HT-29 (cell line): ENCODE data around the gene ZIC3. TPM values are rescaled to one million over a fixed set of nuclear protein-coding genes. Genes with fewer than 3 reads are reported as not detected.

Experiments
- DNase-seq: peaks from one replicate; pipeline ENCODE4 v3.0.0-alpha.2; 2015; ENCODE audit warnings: low spot score
- small RNA-seq: library from RNA; depleted of rRNA; stranded (forward); fragments of <200 nt; gene quantifications from one replicate; pipeline ENCODE3, GENCODE V24; 2014
- total RNA-seq: library from RNA; depleted of rRNA; stranded (reverse); fragments of >200 nt; shearing (Covaris generic); gene quantifications from 2 replicates; pipeline ENCODE4 v1.2.3, GENCODE V29; 2014

Gene ZIC3
- total RNA-seq, 1 experiment from 2014 or later, result not detected

DNA sequence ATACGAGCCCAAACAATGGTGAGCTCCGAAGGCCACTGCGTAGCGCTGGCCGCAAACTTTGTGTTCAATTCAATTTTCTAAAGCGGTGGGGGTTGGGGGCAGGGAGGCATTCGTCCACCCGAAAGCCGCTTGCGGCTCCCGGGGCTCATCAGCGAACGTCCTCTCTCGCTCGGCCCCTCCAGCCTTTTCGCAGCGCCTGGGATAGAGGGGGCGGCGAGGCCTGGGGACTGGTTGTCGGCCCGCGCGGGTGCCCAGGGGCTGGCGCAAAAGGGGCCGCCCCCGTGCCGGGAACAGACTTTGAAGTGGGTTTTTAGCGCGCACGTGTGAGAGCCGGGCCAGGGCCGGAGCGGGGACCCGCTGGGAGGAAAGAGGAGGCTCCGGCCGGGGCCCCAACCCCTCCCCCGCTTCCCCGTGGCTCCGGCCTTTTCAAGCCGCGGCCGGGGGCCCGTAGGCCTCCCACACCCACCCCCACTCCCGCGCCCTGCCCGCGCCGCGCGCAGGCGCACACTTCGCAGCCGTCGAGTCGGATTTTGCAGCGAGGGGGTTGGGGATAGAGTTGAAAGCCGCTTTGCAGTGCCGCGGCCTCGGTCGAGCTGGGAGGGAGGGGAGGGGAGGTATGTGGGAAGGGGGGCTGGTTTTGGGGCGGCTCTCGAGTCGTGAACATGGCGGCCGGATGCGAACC is 8.3 kb downstream of the ZIC3 start:
- no peak for DNase-seq

GRCh38 chrX:137574784-137575293 is 8.9 kb downstream of the ZIC3 start:
- DNase-seq, result no peak

- DNase-seq, result no peak
Observed at GRCh38 chrX:137575596-137576255, 9.8 kb downstream of the ZIC3 start.

- no peak for DNase-seq
Observed at GRCh38 chrX:137587151-137587550, 21.2 kb downstream of the ZIC3 start.

- no peak for DNase-seq
Observed at GRCh38 chrX:137600769-137601168, 34.8 kb downstream of the ZIC3 start.

Small RNA genes within 50 kb of the gene (small RNA-seq; reads per million reads assigned to genes)
- not detected for gene RN7SL325P
